HFFc6 (cell line): ENCODE results near the gene ACER3. TPM values are rescaled to one million over a fixed set of nuclear protein-coding genes. Genes with fewer than 3 reads are reported as not detected.
"Not testable (repeated sequence)": the region's sequence is repeated elsewhere in the genome, so short reads cannot be mapped to it uniquely, and the experiment has no call there.

Experiments
- DNase-seq: peaks from one replicate; pipeline ENCODE4 v3.0.0-alpha.2; 2018
- H3K27ac Mint-ChIP-seq: 2 replicates; pipeline ENCODE4 v1.8.0; 2020; ENCODE audit warnings: mild to moderate bottlenecking, mixed read lengths
- H3K27me3 Mint-ChIP-seq: 2 replicates; pipeline ENCODE4 v1.8.0; 2021; ENCODE audit warnings: mild to moderate bottlenecking, moderate library complexity, mixed read lengths; ENCODE audit not compliant: insufficient read depth
- H3K36me3 Mint-ChIP-seq: 2 replicates; pipeline ENCODE4 v1.8.0; 2021; ENCODE audit warnings: low read depth, mixed read lengths
- H3K4me1 Mint-ChIP-seq: 2 replicates; pipeline ENCODE4 v1.8.0; 2020; ENCODE audit warnings: low read depth, mixed read lengths
- H3K4me3 Mint-ChIP-seq: 2 replicates; pipeline ENCODE4 v1.8.0; 2020; ENCODE audit warnings: mild to moderate bottlenecking, moderate library complexity, mixed read lengths
- H3K9me3 Mint-ChIP-seq: 2 replicates; pipeline ENCODE4 v1.8.0; 2020; ENCODE audit warnings: mild to moderate bottlenecking, mixed read lengths
- long read RNA-seq: library from polyadenylated mRNA; unstranded; transcript quantifications from one replicate; pipeline ENCODE4 v2.0.0, GENCODE V29; 2019
- total RNA-seq, 6 experiments: library from RNA; stranded (reverse); fragmentation: NEBNext Ultra II Directional; extraction: Animal tissue kit (Norgen Biotek cat#: 25700); gene quantifications; 2 replicates in 1 of 6; 3 replicates in 5 of 6; pipeline ENCODE4 v1.2.3, GENCODE V29; 2021
- TF ChIP-seq, protein P1 (sequence below): fragments of 200-600 bp; sonication (generic); IDR thresholded peaks from 2 replicates; pipeline ENCODE4 v1.5.0; 2021; ENCODE audit warnings: antibody characterized with exemption, mild to moderate bottlenecking

The ACER3 gene
- 10 to 100 TPM; 13.9 to 18.2 (median 15.3) TPM for total RNA-seq
- long read RNA-seq, full-length matches to known transcripts, result 7 of 11 reads
- long read RNA-seq, partial matches to known transcripts, result 0 of 11 reads
- long read RNA-seq, other reads (novel, unspliced or antisense), result 4 of 11 reads

DNA sequence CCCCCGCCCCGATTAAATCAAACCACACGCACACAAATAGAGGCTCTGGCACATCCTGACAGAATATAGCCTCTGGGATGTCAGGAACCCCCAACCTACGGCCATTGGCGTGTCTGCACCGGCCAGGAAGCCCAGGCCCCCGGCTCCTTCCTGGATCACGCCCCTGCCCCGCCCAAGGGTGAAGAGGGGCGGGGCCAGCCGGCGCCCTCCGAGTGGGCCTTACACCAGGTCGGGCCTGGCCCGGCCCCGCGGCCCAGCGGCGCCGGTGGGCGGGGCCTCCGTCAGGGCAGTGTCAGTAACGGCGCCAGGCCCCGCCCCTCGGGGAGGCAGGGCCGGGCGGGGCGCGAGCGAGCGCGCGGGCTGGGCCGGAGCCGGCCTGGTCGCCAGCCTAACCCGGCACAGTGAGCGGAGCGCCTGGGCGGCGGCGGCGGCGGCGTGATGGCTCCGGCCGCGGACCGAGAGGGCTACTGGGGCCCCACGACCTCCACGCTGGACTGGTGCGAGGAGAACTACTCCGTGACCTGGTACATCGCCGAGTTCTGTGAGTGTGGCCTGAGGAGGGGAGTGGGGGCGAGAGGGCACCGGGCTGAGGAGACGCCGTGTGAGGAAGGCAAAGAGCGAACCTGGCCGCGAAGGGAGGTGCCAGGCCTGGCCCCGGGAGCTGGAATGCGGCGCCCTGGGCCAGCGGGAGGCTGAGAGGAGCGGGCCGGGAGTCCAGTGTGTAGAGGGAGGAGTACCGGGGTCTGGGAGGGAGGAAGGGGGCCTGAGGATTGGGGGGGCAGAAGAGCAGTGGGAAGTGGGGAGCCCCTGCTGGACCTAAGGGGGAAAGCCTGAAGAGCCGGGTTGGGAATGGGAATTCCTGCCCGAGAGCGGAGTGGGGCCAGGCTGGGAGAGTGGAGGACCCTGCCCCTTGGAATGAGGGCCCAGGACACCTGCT lies at the start of gene ACER3:
Gene ACER3 (plus strand): TSS at position 380 of the 937 bp plus-strand sequence. CDS start 59 bp downstream, at position 439.
- no peaks in the 10 kb centered on the region for H3K27me3 Mint-ChIP-seq
- TF ChIP-seq, protein P1, sequence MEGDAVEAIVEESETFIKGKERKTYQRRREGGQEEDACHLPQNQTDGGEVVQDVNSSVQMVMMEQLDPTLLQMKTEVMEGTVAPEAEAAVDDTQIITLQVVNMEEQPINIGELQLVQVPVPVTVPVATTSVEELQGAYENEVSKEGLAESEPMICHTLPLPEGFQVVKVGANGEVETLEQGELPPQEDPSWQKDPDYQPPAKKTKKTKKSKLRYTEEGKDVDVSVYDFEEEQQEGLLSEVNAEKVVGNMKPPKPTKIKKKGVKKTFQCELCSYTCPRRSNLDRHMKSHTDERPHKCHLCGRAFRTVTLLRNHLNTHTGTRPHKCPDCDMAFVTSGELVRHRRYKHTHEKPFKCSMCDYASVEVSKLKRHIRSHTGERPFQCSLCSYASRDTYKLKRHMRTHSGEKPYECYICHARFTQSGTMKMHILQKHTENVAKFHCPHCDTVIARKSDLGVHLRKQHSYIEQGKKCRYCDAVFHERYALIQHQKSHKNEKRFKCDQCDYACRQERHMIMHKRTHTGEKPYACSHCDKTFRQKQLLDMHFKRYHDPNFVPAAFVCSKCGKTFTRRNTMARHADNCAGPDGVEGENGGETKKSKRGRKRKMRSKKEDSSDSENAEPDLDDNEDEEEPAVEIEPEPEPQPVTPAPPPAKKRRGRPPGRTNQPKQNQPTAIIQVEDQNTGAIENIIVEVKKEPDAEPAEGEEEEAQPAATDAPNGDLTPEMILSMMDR, result peak; percentile 53

DNA sequence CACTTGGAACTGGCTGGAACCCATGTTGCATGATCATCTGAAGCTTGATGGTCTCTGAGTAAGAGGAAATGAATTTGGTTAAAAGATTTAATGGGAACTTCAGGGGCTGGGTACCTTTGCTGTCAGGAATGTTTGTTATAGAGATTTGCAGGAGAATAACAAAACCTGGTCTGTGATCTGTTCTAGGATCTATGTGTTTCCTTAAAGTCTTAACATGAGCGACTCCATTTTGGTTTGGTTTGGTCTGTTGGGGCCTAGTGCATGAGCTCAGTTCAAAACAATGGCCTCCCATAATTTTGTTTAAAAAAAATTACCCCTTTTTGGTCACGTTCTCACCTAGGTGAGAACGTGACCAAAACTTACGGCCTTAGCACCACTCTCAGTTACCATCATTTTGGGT lies 49.5 kb upstream of the ACER3 start:
- no peak overlapping the region for H3K27ac Mint-ChIP-seq
- H3K36me3 Mint-ChIP-seq, result peaks cover 12% of the 10 kb centered on the region
- peaks cover 27% of the 10 kb centered on the region for H3K9me3 Mint-ChIP-seq
- H3K4me3 Mint-ChIP-seq, result no peak overlapping the region
- peaks cover 20% of the 10 kb centered on the region for H3K4me1 Mint-ChIP-seq
- no peak for DNase-seq
- H3K27me3 Mint-ChIP-seq, result peaks cover 7% of the 10 kb centered on the region
- TF ChIP-seq, protein P1, result no peak

More for the DNA sequence above, at the start of gene ACER3:
- Mint-ChIP-seq H3K4me1 (peaks cover 15% of the 10 kb centered on the region), H3K9me3 (no peaks in the 10 kb centered on the region), H3K4me3 (peak within 1 kb of the TSS; percentile 90), H3K36me3 (no peaks in the 10 kb centered on the region), H3K27ac (peak within 1 kb of the TSS; percentile 87)
- peak; percentile 66 for DNase-seq

DNA sequence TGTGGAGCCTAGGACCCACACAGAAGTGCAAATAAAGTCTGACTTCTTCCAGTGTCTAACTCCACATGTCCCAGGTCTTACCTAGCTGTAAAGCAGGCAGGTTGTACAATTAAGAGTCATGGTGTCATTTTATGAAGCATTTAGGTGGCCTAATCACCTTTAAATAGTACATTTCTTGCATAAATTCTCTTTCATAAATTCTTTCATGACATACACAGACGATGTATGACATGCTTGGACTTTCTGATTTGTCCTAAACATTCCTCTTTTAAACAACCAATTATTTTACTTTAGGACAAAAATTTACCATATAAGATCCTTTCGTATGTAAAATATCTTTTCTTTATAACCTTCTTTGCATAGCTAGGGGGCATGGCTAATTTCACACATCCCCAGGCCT lies 46.3 kb upstream of the ACER3 start:
- Mint-ChIP-seq H3K9me3 (peaks cover 34% of the 10 kb centered on the region), H3K27me3 (peaks cover 3% of the 10 kb centered on the region), H3K36me3 (peaks cover 16% of the 10 kb centered on the region), H3K27ac (no peak overlapping the region), H3K4me1 (peaks cover 8% of the 10 kb centered on the region), H3K4me3 (no peak overlapping the region)
- TF ChIP-seq, protein P1, result no peak
- no peak for DNase-seq

DNA sequence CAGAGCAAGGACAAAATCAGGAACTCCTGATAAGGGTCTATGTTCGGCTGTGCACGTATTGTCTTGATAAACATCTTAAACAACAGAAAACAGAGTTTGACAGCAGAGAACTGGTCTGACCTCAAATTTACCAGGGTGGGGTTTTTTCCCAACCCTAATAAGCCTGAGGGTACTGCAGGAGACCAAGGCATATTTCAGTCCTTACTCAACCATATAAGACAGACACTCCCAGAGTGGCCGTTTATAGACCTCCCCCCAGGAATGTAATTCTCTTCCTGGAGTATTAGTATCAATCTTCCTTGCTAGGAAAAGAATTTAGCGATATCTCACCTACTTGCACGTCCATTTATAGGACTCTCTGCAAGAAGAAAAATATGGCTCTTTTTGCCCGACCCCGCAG lies 45.0 kb upstream of the ACER3 start:
- peaks cover 16% of the 10 kb centered on the region for H3K36me3 Mint-ChIP-seq
- not testable (repeated sequence) for H3K27ac Mint-ChIP-seq, H3K27me3 Mint-ChIP-seq, DNase-seq, H3K4me3 Mint-ChIP-seq, H3K4me1 Mint-ChIP-seq
- peaks cover 34% of the 10 kb centered on the region for H3K9me3 Mint-ChIP-seq

DNA sequence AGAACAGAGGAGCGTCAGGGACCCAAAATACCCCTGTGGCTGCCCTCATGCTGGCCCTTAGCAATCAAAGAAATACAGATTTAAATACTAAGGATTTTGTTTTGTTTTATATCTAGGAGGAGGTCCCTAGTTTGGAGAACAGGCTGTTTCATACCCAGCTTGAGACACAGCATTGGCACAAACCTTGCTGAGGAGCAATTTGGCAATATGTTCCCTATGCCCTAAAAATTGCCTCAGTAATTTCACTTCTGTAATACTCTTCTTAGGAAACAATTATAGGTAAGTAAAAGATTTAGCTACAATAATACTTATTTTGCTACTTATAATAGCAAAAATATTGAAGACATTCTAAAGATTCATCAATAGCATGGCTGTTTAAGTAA lies 40.5 kb upstream of the ACER3 start:
- Mint-ChIP-seq H3K27ac (no peak overlapping the region), H3K4me3 (no peak overlapping the region), H3K27me3 (peaks cover 3% of the 10 kb centered on the region), H3K9me3 (peaks cover 18% of the 10 kb centered on the region), H3K4me1 (peaks cover 33% of the 10 kb centered on the region), H3K36me3 (peaks cover 19% of the 10 kb centered on the region)
- TF ChIP-seq, protein P1, result no peak
- no peak for DNase-seq

DNA sequence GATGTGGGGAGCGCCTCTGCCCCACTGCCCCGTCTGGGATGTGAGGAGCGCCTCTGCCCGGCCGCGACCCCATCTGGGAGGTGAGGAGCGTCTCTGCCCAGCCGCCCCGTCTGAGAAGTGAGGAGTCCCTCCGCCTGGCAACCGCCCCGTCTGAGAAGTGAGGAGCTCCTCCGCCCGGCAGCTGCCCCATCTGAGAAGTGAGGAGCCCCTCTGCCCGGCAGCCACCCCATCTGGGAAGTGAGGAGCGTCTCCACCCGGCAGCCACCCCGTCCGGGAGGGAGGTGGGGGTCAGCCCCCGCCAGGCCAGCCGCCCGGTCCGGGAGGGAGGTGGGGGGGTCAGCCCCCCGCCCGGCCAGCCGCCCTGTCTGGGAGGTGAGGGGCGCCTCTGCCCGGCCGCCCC lies 39.3 kb upstream of the ACER3 start:
- not testable (repeated sequence) for H3K36me3 Mint-ChIP-seq, H3K9me3 Mint-ChIP-seq, DNase-seq, H3K27me3 Mint-ChIP-seq, H3K27ac Mint-ChIP-seq, H3K4me3 Mint-ChIP-seq
- H3K4me1 Mint-ChIP-seq, result peaks cover 42% of the 10 kb centered on the region
